ENCODE data around the gene PDZD7. TPM values are rescaled to one million over a fixed set of nuclear protein-coding genes. Genes with fewer than 3 reads are reported as not detected.

The PDZD7 gene
- polyA plus RNA-seq, 1 donor from 2014 or later: 1.5 TPM

- no peak overlapping the region for H2AFZ ChIP-seq (ENCODE audit: low read depth, low read length)
- peaks cover 8% of the 10 kb centered on the region for H3K36me3 ChIP-seq (ENCODE audit: insufficient read depth, low read length)
- no peak overlapping the region for H3K27ac ChIP-seq (ENCODE audit: low read length)
- H3K9ac ChIP-seq (ENCODE audit: low read length): no peak overlapping the region
- no peaks in the 10 kb centered on the region for H4K20me1 ChIP-seq (ENCODE audit: insufficient read depth)
- no peaks in the 10 kb centered on the region for H3F3A ChIP-seq (ENCODE audit: insufficient read depth, low read length, poor library complexity, severe bottlenecking)
- H3K79me2 ChIP-seq (replicated peaks; ENCODE audit: insufficient read depth, low read length): no peaks in the 10 kb centered on the region
- no peak overlapping the region for H3K4me2 ChIP-seq (ENCODE audit: low read length)
- no peak overlapping the region for H3K4me3 ChIP-seq (ENCODE audit: low read length)
- no peaks in the 10 kb centered on the region for H3K27me3 ChIP-seq (ENCODE audit: insufficient read depth, low read depth, low read length)
- TF ChIP-seq MXI1 (conservative IDR thresholded peaks at IDR 0.05; ENCODE audit: poor library complexity, severe bottlenecking) (no peak), TAF1 (IDR thresholded peaks at IDR 0.05; ENCODE audit: low read depth) (no peak), RAD21 (conservative IDR thresholded peaks at IDR 0.05) (no peak), SMC3 (conservative IDR thresholded peaks at IDR 0.05; ENCODE audit: poor library complexity) (no peak)
- no peaks in the 10 kb centered on the region for H3K9me3 ChIP-seq (ENCODE audit: low read length)
- H3K9me2 ChIP-seq (ENCODE audit: insufficient read depth, low read length): no peaks in the 10 kb centered on the region
Observed at GRCh38 chr10:100965820-100966219, 65.1 kb downstream of the PDZD7 start.

GRCh38 chr10:100963826-100964225 lies 67.1 kb downstream of the PDZD7 start:
- H3K36me3 ChIP-seq (ENCODE audit: insufficient read depth, low read length): peaks cover 13% of the 10 kb centered on the region
- H3K27me3 ChIP-seq (ENCODE audit: insufficient read depth, low read depth, low read length): no peaks in the 10 kb centered on the region
- no peaks in the 10 kb centered on the region for H3K9me2 ChIP-seq (ENCODE audit: insufficient read depth, low read length)
- H3K9ac ChIP-seq (ENCODE audit: low read length): no peak overlapping the region
- H3K9me3 ChIP-seq (ENCODE audit: low read length): no peaks in the 10 kb centered on the region
- H3F3A ChIP-seq (ENCODE audit: insufficient read depth, low read length, poor library complexity, severe bottlenecking): no peaks in the 10 kb centered on the region
- no peak overlapping the region for H3K4me3 ChIP-seq (ENCODE audit: low read length)
- no peaks in the 10 kb centered on the region for H3K79me2 ChIP-seq (replicated peaks; ENCODE audit: insufficient read depth, low read length)
- H3K4me2 ChIP-seq (ENCODE audit: low read length): no peak overlapping the region
- no peak overlapping the region for H2AFZ ChIP-seq (ENCODE audit: low read depth, low read length)
- H3K27ac ChIP-seq (ENCODE audit: low read length): no peak overlapping the region
- TF ChIP-seq POLR2AphosphoS5 (IDR thresholded peaks at IDR 0.05) (no peak), EP300 (conservative IDR thresholded peaks at IDR 0.05; ENCODE audit: poor library complexity, severe bottlenecking) (no peak), RAD21 (conservative IDR thresholded peaks at IDR 0.05) (no peak), MXI1 (conservative IDR thresholded peaks at IDR 0.05; ENCODE audit: poor library complexity, severe bottlenecking) (no peak), CTCF (IDR thresholded peaks at IDR 0.05; ENCODE audit: poor library complexity, severe bottlenecking) (no peak), SMC3 (conservative IDR thresholded peaks at IDR 0.05; ENCODE audit: poor library complexity) (no peak), REST (IDR thresholded peaks at IDR 0.05; ENCODE audit: borderline replicate concordance) (no peak), TAF1 (IDR thresholded peaks at IDR 0.05; ENCODE audit: low read depth) (no peak), EZH2 (IDR thresholded peaks at IDR 0.05; ENCODE audit: borderline replicate concordance, insufficient read depth, low read length, poor library complexity, severe bottlenecking) (no peak)
- no peaks in the 10 kb centered on the region for H4K20me1 ChIP-seq (ENCODE audit: insufficient read depth)

Measured in neural cell (in vitro differentiated cells).